NCI-H1105 (cell line): ENCODE measurements around the gene ASB4.
"Not testable (repeated sequence)": the region's sequence is repeated elsewhere in the genome, so short reads cannot be mapped to it uniquely, and the experiment has no call there.

Source experiments
- DNase-seq: peaks from one replicate; lab custom pipeline; 2025; lab: John Stamatoyannopoulos, UW

The ASB4 gene

GRCh38 chr7:95552010-95552926 lies 66.5 kb downstream of the ASB4 start:
- not testable (repeated sequence) for DNase-seq

DNA sequence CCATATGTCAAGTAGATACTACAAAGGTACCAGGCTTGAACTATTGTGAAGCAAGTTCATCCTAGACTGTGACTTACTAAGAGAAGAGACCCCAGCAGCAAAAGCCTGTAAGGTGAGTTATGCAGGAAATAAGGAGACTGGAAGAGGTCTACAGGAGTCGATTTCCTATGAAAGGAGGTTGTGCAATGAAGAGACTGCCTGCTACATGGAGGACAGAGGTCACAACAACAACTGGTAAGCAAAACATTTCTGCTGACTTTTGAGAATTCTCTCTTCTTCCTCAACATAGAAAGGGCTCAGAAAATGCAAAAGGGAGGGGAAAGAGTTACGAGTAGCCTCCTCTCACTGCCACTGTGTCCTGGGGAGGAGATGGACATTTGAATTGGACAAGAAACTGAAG lies 68.2 kb downstream of the ASB4 start:
- DNase-seq, result no peak

DNA sequence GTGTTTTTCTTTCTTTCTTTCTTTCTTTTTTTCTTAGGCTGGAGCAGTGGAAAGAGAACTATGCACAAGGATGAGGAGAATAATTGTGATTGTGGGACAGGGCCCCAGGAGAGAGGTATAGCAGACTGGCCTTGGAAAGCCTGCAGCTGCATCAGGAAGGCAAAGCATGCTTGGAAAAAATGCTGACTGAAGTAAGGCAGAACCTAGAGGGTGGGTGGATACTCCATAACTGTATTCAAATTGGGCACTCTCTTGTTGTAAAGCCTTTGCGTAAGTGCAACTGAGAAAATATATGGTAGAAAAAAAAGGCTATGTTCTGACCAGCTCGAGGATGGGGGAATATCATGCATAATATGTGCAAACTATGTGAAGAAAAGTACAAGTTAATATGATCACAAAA lies 71.0 kb downstream of the ASB4 start:
- no peak for DNase-seq

DNA sequence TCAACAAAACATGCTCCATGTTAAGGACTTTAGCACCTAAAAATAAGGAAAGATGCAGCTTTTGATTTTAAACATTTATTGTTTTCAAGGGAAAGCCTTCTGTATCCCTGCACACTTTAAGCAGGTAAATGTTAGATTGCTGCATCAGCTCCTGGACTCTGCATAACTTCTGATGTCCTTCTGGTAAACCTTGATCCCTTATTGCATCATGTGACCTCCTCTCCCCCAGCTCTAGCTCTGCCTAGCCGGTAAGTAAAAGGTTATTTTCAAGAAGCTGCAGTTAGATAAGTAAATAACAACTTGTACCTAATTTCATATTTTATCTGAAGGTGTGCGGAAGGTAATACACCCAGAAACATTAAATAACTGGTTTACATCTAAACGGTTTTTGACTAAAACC lies 73.1 kb downstream of the ASB4 start:
- no peak for DNase-seq

DNA sequence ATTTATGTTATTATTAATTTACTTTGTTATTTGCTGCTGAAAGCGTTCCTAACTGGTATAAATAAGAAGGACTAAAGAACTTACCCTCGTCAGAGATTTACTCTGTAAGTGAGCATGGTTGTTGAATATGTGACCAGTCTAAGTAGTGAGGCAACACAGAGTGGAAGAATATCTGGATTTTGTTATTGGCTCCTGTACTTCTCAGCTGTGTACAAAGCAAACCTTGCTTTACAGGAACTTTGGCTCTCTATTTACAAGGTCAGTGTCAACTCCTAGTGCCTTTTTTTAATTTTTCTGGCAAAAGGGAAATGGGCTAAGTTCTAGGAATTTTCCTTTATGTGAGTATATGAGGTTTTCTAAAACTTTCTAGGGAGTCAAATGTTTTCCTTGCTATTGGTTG lies 74.9 kb downstream of the ASB4 start:
- no peak for DNase-seq

DNA sequence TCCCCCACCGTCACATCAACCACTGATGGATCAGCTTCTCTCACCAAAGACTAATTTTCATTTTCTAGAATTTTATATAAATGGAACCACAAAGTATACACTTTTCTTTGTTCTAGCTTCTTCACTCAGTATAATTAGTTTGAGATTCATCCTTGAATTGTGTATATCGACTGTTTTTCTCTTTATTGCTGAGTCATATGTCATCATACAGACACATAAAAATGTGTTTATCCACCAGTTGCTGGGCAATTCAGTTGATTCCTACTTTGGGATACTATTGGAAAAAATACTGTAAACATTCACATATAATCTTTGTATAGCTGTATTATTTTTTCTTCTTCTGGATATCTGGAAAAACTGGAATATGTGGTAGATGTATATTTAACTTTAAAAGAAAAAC lies 84.0 kb downstream of the ASB4 start:
- DNase-seq, result no peak

GRCh38 chr7:95577137-95577536 lies 91.4 kb downstream of the ASB4 start:
- DNase-seq, result no peak

- peak; percentile 90 for DNase-seq
Measured at GRCh38 chr7:95578299-95578855, 92.6 kb downstream of the ASB4 start.

- no peak for DNase-seq
Measured at GRCh38 chr7:95579318-95579717, 93.6 kb downstream of the ASB4 start.

GRCh38 chr7:95581467-95581866 lies 95.7 kb downstream of the ASB4 start:
- no peak for DNase-seq

DNA sequence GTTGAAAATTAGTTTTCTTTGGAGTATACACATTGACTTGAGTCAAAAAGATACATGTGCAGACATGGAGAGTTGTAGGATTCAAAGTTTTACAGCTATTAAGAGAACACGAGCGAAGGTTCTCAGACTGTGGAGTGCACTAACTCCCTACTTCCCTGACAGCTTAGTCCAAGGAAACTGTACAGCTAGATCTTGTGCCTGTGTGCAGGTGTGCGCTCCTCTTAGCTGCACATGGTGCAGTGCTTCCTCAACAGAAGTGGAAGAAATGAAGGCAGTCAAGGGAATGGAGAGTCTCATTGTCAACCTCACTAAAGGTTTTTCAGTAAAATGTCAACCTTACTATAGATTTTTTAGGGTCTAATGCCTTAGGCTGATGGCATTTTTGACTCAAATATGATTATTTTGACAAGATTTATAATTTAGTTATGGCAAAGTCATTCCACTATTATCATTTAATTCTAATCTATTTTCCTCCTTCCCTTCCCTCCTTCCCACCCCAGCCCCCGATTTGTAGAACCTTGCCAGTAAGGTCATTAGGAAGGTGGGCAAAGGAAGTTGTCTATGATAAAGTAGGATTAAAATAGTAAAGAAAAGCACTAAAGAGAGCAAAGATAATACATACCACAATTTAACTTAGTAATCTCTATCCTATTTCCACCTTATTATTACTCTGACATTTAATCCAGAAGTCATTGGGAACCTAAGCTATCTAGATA lies 97.0 kb downstream of the ASB4 start:
- DNase-seq, result no peak

- no peak for DNase-seq
Measured at GRCh38 chr7:95583834-95584621, 98.3 kb downstream of the ASB4 start.

GRCh38 chr7:95584769-95585425 lies 99.2 kb downstream of the ASB4 start:
- no peak for DNase-seq

DNA sequence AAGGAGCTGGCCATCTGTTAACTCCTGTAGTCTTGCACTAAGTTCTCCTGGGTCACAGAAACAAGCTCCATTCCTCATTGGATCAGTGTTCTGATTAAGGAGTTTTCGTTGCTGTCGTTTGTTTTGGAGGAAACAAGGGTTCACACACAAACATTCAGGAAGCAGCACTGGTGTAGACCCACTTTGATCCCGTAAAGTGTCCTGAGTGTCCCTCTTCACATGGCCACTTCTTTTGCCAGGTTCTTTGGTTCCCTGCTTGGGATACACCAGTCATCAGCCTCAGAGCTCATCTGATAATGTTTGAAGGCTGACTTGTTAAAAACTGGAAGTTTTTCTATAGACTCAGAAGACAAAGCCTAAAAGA lies 99.7 kb downstream of the ASB4 start:
- DNase-seq, result no peak

GRCh38 chr7:95586951-95587301 lies 101.2 kb downstream of the ASB4 start:
- no peak for DNase-seq

- no peak for DNase-seq
Measured at GRCh38 chr7:95589031-95589430, 103.3 kb downstream of the ASB4 start.

DNA sequence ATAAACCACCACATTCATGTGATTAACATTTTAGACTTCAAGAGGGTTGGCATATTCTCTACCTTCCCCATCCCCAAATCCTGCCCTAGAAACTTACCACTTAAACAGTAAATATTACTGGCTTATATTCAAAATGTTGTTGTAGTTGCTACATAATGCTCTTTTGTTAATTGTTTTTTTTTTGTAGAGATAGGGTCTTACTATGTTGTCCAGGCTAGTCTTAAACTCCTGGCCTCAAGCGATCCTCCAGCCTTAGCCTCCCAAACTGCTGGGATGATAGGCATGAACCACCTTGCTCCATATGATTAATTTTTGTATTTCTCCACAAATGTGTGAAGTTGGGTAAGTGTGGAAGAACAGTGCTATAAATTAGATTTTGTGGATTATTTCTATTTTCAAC lies 104.0 kb downstream of the ASB4 start:
- DNase-seq, result no peak
